GM18505 (cell line): ENCODE results near the gene TPSD1.
"Not testable (repeated sequence)": the region's sequence is repeated elsewhere in the genome, so short reads cannot be mapped to it uniquely, and the experiment has no call there.

ENCODE experiments used
- ATAC-seq: cut with Tn5 transposase; IDR thresholded peaks from one replicate; pipeline ENCODE4 v1.9.1; 2021; ENCODE audit not compliant: unreplicated experiment
- POLR2A ChIP-seq: IDR thresholded peaks from 4 replicates; pipeline ENCODE4 v1.6.1; 2011; ENCODE audit warnings: borderline replicate concordance; ENCODE audit not compliant: insufficient read depth, insufficient read length; ENCODE audit errors: extremely low read depth

Gene TPSD1

DNA sequence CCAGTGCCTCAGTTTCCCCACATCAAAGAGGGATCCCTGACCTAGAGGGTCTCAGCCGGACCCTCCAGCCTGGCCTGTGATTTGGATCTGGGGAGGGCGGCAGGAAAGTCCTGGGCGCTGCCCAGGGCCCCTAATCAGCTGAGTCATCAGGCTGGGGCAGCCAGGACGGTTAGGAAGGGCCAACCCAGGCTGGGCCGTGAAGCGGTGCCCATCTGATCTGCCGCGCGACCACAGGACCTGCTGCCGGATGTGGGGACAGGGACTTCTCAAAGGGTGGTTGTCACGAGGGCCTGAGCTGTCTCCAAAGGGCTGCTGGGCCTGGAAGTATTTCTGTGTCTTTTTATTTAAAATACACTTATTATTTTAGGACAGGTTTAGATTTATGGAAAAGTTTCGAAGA lies 11.0 kb upstream of the TPSD1 start:
- no peak for ATAC-seq
- no peak for TF ChIP-seq POLR2A

DNA sequence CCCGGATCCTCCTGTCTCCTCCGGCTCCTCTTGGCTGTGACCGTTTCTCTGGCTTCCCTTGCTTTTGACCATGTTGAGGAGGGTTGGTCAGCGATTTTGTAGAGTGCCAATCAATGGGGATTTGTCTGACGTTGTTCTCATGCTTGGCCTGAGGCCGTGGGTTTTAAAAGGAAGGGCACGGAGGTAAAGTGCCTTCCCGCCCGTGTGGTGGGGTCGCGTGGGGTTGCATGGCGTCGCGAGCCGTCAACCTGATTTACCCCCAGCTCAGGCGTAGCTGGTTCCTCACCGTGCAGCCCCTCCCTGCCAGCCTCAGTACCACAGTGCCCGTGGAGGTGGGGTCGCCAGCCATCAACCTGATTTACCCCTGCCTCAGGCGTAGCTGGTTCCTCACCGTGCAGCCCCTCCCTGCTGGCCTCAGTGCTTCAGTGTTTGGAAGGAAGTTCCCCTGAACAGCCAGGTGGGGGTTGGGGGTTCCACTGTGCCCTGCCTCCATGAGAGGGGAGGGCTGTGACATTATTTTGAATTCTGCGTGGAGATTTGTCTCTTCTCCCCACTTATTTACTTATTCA lies 10.3 kb upstream of the TPSD1 start:
- TF ChIP-seq POLR2A = no peak
- no peak for ATAC-seq

DNA sequence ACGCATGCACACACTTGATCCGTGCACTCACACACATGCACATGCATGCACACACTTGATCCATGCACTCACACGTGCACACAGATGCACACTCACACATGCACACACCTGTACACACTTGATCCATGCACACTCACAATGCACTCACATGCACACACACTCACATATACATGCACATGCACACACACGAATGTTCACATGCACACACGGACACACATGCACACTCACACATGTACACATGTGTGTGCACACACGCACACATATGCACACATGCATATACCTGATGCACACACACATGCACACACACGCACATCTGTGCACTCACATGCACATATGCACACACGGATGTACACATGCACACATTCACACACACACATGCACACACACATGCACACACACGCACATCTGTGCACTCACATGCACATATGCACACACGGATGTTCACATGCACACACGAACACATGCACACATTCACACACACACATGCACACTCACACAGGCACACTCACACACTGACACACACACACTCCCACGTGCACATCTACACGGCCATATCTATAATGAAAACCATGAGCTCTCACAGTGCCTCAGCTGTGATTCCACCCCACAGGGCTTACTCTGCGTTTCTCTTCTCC lies 7.8 kb upstream of the TPSD1 start:
- ATAC-seq = not testable (repeated sequence)

DNA sequence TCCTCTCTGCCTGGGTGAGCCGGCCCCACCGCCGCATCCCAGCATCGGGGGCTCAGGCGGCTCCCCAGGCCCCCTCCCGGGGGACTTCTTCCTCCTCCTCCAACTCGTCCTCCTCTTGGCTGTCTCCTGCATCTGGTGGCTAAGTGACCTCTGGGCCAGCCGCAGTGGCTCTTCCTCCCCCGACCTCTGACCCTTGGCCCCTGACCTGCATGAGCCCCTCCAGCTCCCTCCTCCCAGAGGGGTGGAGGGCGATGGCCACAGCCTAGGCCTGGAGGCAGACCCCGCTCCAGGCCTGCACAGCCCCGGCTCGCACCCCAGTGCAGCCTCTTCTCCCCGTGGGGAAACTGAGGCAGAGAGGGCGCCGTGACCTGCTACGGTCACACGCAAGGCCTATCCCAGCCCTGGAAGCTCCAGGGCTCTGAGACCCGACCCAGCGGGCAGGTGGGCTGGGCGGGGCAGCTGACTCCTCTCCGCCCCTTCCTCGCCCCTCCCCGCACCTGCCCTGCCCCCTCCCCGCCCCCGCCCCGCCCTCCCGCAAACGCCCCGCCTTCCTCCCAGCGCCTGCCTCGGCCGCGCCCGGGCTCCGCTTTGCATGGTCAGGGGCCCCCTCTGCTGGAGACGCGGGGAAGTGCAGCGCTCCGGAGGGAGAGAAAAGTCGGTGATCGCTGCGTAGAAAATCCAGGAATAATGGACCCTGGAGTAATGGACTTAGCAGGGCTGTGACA lies 6.7 kb upstream of the TPSD1 start:
- not testable (repeated sequence) for ATAC-seq

DNA sequence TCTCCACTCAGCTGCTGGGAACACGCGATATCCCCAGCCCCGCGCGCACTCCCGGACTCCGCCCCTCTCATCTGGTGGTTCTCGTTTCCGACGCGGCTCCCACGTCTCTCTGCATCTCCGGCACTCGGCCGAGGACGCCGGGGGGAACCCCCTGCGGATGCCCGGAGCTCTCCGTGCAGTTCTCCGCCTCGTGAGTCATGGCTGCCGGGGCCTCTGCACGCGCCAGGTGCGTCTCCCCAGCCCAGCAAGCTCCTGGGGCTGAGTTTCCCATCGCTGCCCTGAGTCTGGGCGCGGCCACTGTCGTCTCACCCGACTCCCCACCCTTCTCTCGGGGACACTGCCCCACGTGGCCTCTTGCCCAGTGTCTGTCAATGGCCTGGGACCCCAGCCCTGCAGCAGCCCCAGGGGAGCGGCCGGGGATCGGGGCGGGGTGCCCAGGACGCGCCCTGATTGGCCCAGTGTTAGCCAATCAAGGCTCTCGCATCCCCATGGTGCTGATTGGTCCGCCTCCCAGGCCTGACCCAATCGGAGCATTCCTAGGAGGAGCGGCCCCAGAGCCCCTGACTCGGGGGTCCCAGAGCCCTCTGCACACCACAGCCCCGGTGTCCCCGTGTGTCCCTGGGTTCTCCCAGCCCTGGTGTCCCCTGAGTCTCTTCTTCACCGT lies 2.0 kb upstream of the TPSD1 start:
- not testable (repeated sequence) for ATAC-seq

DNA sequence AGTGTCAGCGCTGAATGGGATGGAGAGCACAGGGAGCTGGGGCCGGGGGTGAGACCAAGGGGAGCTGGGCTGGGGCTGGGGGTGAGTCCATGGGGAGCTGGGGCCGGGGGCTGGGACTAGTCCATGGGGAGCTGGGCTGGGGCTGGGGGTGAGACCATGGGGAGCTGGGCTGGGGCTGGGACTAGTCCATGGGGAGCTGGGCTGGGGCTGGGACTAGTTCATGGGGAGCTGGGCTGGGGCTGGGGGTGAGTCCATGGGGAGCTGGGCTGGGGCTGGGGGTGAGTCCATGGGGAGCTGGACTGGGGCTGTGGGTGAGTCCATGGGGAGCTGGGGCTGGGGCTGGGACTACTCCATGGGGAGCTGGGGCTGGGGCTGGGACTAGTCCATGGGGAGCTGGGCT lies 1.0 kb upstream of the TPSD1 start:
- not testable (repeated sequence) for ATAC-seq

DNA sequence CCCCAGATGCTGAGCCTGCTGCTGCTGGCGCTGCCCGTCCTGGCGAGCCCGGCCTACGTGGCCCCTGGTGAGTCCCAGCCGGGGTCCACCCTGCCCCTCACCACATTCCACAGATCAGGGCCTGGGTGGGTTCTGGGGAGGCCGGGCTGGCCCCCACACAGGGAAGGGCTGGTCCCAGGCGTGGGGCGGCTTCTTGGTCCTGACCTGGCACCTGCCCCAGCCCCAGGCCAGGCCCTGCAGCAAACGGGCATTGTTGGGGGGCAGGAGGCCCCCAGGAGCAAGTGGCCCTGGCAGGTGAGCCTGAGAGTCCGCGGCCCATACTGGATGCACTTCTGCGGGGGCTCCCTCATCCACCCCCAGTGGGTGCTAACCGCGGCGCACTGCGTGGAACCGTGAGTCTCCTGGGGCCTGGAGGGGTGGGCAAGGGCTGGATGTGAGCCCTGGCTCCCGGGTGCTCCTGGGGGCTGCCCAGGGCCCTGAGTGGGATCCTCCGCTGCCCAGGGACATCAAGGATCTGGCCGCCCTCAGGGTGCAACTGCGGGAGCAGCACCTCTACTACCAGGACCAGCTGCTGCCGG lies 516 bp downstream of the TPSD1 start:
- not testable (repeated sequence) for ATAC-seq

DNA sequence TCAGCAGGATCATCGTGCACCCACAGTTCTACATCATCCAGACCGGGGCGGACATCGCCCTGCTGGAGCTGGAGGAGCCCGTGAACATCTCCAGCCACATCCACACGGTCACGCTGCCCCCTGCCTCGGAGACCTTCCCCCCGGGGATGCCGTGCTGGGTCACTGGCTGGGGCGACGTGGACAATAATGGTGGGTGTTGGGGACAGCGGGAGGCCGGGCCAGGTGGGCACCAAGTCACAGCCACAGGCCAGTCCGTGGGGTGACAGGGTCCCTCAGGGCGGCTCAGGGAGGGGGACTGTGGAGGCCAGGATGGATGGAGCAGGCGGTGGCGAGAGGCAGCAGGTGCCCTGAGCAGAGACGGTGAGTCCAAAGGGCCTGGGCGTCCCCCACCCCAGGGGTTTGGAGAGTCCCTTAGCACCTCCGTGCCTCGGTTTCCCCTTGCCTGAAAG lies 1.0 kb downstream of the TPSD1 start:
- ATAC-seq = no peak
- no peak for TF ChIP-seq POLR2A

DNA sequence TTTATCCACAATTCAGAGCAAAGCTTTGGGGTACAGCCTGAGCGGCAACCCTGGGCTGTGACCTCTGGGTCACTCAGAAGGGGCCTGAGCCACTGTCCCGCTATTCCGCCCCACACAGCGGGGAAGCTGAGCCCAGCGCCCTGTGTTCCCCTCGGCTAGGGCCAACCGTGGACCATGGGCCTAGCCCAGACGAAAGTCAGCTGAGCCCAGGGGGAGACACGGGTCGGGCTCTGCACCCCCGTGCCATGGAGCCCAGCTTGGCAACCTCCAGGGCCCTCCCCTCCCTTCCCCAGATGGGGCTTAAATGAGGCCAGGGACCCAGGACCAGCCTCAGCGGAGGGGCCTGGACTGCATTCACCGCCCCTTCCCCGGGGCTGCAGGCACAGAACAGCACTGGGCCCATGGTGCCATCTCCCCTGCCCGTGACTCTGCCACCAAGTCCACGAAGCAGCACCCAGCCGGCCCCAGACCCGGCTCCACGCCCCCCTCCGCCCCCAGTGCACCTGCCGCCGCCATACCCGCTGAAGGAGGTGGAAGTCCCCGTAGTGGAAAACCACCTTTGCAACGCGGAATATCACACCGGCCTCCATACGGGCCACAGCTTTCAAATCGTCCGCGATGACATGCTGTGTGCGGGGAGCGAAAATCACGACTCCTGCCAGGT lies 1.8 kb downstream of the TPSD1 start:
- ATAC-seq = no peak
- TF ChIP-seq POLR2A = no peak

DNA sequence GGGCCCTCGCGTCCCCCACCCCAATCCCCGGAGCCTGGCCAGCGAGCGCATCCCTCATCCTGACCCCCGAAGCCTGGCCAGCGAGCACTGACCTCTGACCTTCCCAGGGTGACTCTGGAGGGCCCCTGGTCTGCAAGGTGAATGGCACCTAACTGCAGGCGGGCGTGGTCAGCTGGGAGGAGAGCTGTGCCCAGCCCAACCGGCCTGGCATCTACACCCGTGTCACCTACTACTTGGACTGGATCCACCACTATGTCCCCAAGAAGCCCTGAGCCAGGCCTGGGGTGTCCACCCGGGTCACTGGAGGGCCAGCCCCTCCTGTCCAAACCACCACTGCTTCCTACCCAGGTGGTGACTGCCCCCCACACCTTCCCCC lies 2.3 kb downstream of the TPSD1 start:
- TF ChIP-seq POLR2A = no peak
- no peak for ATAC-seq

DNA sequence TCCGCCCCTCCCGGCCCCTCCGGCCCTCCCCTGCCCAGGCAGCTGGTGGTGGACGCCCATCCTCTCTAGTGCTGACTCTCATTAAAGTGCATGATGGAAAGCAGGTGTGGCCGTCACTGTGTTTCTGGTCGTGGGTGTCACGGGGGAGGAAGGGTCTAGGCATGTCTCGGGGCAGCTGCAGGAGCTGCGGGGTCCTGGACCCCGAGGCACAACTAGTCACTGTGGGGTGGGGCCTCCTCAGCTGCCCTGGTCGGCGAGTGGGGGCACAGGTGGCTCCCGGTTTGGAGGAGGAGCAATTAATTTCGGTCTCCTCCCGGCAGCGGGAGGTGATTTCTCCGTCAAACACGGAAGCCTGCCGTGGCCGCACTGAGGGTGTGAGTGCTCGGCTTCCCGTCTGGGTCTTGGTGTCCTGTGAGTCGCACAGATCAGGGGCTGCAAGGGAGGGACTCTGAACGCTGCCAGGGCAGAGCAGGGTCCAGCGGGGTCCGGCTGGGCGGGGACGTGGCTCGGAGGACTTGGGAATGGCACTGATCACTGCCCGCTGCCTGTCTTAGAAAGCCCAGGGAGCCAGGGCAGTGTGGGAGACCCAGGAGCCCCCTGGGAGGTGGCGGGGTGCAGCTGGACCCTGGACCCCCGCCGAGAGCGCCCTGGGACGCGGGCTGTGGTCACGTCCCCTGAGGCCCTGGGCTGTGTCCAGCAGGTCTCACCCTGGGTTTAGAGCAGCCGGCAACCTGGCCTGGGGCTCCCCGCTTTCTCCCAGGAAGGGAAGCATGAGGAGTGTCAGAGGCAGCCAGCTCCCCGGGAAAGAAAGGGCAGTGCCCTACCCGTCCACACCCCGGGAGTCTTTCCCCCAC lies 3.3 kb downstream of the TPSD1 start:
- no peak for TF ChIP-seq POLR2A
- no peak for ATAC-seq

DNA sequence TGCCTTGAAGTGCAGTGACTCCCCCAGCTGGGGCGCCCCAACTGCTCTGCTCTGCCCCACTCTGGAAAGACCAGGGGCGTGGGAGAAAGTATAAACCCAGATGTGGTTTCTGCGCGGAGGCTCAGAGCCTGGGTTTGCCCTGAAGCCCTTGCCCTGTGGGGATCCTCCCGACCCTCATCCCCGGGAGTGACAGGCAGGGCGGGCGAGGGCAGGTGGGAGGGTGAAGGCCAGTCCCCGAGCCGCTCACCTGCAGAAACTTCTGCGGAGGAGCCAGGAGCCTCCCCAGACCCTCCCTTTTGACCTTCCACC lies 3.8 kb downstream of the TPSD1 start:
- no peak for ATAC-seq
- TF ChIP-seq POLR2A = no peak

DNA sequence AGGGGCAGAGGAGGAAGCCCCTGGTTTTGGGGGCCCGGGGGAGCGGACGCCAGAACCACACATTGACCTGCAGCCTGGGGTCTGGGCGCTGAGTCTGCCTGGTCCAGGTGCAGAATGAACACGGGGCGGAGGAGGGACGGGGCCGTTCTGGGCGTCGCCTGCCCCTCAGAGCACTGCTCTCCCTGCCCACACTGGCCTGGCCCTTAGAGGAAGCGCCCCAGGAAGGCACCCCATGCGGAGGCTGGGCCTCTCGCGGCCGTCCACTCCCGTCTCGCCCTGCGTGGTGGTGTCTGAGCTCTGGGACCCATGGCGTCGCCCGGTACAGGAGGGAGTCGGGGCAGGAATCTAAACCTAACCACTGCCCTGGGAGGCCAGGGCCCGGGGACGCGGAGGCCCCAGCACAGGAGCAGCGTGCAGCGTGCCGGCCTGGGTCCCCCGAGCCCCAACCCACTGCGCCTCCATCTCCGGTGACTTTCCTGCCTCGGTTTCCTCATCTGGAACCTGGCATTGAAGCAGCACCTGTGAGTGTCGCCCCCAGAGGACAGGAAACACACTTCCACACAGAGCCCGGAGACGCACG lies 4.3 kb downstream of the TPSD1 start:
- TF ChIP-seq POLR2A = no peak
- no peak for ATAC-seq
